Measurements from ENCODE around the gene STYXL2.

The STYXL2 gene

GRCh38 chr1:167107456-167107855, 13.6 kb downstream of the STYXL2 start:
- no peak for DNase-seq (ENCODE audit: low spot score)

DNA sequence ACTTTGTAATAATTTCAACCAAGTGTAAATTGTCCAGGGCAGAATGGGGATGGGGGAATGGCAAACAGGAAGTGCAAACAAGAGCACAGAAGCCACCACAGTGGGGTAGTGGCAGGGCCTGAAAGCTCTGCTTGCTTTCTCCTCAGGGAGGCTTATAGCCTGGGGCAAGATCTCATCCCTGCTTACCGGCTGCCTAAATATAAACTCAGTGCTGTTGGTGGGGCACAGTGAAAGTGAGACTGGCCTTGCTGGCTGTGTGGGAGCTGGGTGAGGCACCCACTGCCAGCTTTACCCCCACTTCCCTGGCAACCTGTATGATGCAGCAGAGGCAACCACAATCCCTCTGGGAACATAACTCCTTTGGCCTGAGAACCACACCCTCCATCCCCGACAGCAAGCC, 15.2 kb downstream of the STYXL2 start:
- no peak for DNase-seq (ENCODE audit: low spot score)

- DNase-seq (ENCODE audit: low spot score): no peak
Observed at GRCh38 chr1:167110586-167110985, 16.7 kb downstream of the STYXL2 start.

- no peak for DNase-seq (ENCODE audit: low spot score)
Observed at GRCh38 chr1:167111868-167112709, 18.2 kb downstream of the STYXL2 start.

GRCh38 chr1:167114725-167115124, 20.9 kb downstream of the STYXL2 start:
- no peak for DNase-seq (ENCODE audit: low spot score)

DNA sequence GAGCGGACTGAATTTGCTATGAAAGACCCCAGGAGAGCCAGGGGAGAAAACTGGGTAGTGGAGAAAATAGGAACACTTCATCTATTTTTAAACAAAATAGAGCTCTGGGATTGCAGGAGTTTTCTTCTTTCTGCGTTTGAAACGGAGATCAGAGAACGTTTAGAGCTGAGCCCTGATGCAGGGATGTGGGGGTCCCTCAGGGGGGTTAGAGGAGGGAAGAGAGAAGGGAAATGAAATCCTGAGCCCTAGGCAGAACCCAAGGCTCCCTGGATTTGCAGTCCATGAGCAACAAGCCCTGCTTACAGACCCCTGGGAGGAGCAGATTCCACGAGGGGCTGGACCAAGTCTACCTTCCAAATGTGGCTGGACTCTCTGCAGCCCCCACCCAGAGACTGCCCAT, 21.8 kb downstream of the STYXL2 start:
- DNase-seq (ENCODE audit: low spot score): no peak

- DNase-seq (ENCODE audit: low spot score): no peak
Observed at GRCh38 chr1:167116174-167116573, 22.3 kb downstream of the STYXL2 start.

DNA sequence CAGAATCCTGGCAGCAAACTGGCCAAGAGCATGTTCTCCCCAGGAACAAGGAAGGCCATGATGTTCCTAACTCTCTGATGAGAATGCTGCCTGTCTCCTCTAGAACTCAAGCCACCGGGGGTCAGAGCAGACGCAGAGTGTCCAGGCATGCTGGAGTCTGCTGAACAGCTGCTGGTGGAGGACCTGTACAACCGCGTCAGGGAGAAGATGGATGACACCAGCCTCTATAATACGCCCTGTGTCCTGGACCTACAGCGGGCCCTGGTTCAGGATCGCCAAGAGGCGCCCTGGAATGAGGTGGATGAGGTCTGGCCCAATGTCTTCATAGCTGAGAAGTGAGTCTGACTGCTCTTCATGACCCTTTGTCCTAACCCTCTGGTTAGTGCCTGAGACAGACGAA, 23.4 kb downstream of the STYXL2 start:
- DNase-seq (ENCODE audit: low spot score): no peak

- no peak for DNase-seq (ENCODE audit: low spot score)
Observed at GRCh38 chr1:167118188-167118587, 24.3 kb downstream of the STYXL2 start.

GRCh38 chr1:167119696-167120095, 25.8 kb downstream of the STYXL2 start:
- DNase-seq (ENCODE audit: low spot score): no peak

DNA sequence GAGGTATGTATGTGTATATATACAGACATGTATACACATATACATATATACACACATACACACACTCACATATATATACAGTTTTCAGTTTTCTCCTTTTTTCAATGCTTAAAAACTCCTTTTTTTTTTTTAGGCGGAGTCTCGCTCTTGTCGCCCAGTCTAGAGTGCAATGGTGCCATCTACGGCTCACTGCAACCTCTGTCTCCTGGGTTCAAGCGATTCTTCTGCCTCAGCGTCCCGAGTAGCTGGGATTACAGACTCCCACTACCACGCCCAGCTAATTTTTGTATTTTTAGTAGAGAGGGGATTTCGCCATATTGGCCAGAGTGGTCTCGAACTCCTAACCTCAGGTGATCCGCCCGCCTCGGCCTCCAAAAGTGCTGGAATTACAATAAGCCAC, 27.0 kb downstream of the STYXL2 start:
- DNase-seq (ENCODE audit: low spot score): no peak

- DNase-seq (ENCODE audit: low spot score): no peak
Observed at GRCh38 chr1:167121375-167122120, 27.7 kb downstream of the STYXL2 start.

DNA sequence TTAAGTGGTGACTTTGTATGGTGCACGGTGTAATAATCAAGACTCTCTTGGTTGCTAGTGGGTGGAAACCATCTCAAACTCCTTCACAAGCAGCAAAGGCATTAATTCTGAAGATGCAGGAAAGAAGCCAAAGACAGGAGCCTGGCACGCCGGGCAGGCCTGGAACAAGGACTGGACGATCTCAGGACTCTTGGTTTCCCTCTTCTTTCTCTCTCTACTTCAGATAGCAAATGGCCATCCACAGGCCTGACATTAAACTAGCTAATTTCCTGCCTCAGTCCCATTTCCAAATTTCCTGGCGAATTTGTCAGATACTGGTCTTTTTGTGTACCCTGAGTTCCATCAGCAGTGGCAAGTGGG, 28.2 kb downstream of the STYXL2 start:
- no peak for DNase-seq (ENCODE audit: low spot score)

- DNase-seq (ENCODE audit: low spot score): no peak
Observed at GRCh38 chr1:167122568-167122967, 28.7 kb downstream of the STYXL2 start.

DNA sequence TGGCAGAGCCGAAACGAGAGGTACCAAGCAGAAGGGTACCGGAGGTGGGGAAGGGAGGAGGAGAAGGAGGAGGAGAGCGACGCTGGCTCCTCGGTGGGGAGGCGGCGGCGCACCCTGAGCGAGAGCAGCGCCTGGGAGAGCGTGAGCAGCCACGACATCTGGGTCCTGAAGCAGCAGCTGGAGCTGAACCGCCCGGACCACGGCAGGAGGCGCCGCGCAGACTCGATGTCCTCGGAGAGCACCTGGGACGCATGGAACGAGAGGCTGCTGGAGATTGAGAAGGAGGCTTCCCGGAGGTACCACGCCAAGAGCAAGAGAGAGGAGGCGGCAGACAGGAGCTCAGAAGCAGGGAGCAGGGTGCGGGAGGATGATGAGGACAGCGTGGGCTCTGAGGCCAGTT, 32.4 kb downstream of the STYXL2 start:
- DNase-seq (ENCODE audit: low spot score): no peak

DNA sequence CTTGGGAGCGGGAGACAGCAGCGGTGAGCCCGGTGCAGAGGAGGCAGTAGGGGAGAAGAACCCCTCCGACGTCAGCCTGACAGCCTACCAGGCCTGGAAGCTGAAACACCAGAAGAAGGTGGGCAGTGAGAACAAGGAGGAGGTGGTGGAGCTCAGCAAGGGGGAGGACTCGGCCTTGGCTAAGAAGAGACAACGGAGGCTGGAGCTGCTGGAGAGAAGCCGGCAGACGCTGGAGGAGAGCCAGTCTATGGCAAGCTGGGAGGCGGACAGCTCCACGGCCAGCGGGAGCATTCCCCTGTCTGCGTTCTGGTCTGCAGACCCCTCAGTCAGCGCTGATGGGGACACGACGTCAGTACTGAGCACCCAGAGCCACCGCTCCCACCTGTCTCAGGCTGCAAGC, 32.9 kb downstream of the STYXL2 start:
- DNase-seq (ENCODE audit: low spot score): no peak

DNA sequence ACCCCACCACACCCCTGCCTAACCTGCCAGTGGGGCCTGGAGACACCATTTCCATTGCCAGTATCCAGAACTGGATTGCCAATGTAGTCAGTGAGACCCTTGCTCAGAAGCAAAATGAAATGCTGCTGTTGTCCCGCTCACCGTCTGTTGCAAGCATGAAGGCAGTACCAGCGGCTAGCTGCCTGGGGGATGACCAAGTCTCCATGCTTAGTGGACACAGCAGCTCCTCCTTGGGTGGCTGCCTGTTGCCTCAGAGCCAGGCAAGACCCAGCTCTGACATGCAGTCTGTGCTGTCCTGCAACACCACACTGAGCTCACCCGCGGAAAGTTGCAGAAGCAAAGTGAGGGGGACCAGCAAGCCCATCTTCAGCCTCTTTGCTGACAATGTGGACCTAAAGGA, 33.4 kb downstream of the STYXL2 start:
- DNase-seq (ENCODE audit: low spot score): no peak

- DNase-seq (ENCODE audit: low spot score): no peak
Observed at GRCh38 chr1:167127661-167128060, 33.8 kb downstream of the STYXL2 start.

GRCh38 chr1:167128261-167129227, 34.7 kb downstream of the STYXL2 start:
- no peak for DNase-seq (ENCODE audit: low spot score)

GRCh38 chr1:167130829-167131510, 37.1 kb downstream of the STYXL2 start:
- no peak for DNase-seq (ENCODE audit: low spot score)

- DNase-seq (ENCODE audit: low spot score): no peak
Observed at GRCh38 chr1:167132301-167133010, 38.6 kb downstream of the STYXL2 start.
